IMR-90 (cell line): ENCODE results near the gene SIK3. TPM values are rescaled to one million over a fixed set of nuclear protein-coding genes. Genes with fewer than 3 reads are reported as not detected.
"Not testable (repeated sequence)": the region's sequence is repeated elsewhere in the genome, so short reads cannot be mapped to it uniquely, and the experiment has no call there.

Source experiments
- ATAC-seq: fragments of 200-7000 bp; cut with Tn5 transposase; 2 replicates; pipeline ENCODE4 v1.9.1; 2020; ENCODE audit warnings: low read depth, mild to moderate bottlenecking, moderate library complexity
- BruUV-seq: library from RNA; stranded (reverse); fragments of 400-500 nt; replicated peaks from 2 replicates; lab custom pipeline; 2021; lab: Mats Ljungman, UMichigan
- CTCF ChIA-PET: fragments of 300-600 bp; formaldehyde crosslinking; extraction: SDS; loops from one replicate; lab custom pipeline; 2021; ENCODE audit warnings: antibody characterized with exemption; lab: Yijun Ruan, JAX
- POLR2A ChIA-PET: fragments of 300-600 bp; sonication (Branson Sonifier 250); formaldehyde crosslinking; loops from one replicate; lab custom pipeline; 2022; ENCODE audit warnings: antibody characterized with exemption; ENCODE audit not compliant: unreplicated experiment; lab: Charles Lee
- DNase-seq: peaks from one replicate; pipeline ENCODE4 v3.0.0; 2013
- H2AFZ ChIP-seq: replicated peaks from 2 replicates; pipeline ENCODE3; 2013; ENCODE audit warnings: low read length, mild to moderate bottlenecking; ENCODE audit not compliant: poor library complexity
- H2AK5ac ChIP-seq: 2 replicates; pipeline ENCODE4 v1.6.1; 2013; ENCODE audit warnings: low read depth, low read length, inconsistent platforms
- H2AK9ac ChIP-seq: replicated peaks from 2 replicates; pipeline ENCODE3; 2013; ENCODE audit warnings: mild to moderate bottlenecking, low read depth, low read length, moderate library complexity; ENCODE audit not compliant: poor library complexity
- H2BK120ac ChIP-seq: 2 replicates; pipeline ENCODE4 v1.6.1; 2013; ENCODE audit warnings: low read depth, low read length, inconsistent platforms
- H2BK15ac ChIP-seq: 3 replicates; pipeline ENCODE4 v1.6.1; 2013; ENCODE audit warnings: low read depth, low read length, inconsistent platforms
- H2BK20ac ChIP-seq: 2 replicates; pipeline ENCODE4 v1.6.1; 2013; ENCODE audit warnings: low read depth, mild to moderate bottlenecking, inconsistent platforms, low read length, moderate library complexity
- H2BK5ac ChIP-seq: 2 replicates; pipeline ENCODE4 v1.6.1; 2013; ENCODE audit warnings: mild to moderate bottlenecking, low read depth, low read length, inconsistent platforms; ENCODE audit not compliant: poor library complexity, severe bottlenecking
- H3K14ac ChIP-seq: replicated peaks from 2 replicates; pipeline ENCODE4 v1.6.1; 2013; ENCODE audit warnings: low read depth, low read length, inconsistent platforms
- H3K18ac ChIP-seq: 2 replicates; pipeline ENCODE4 v1.6.1; 2013; ENCODE audit warnings: low read depth, low read length, control low read depth
- H3K23ac ChIP-seq: 2 replicates; pipeline ENCODE4 v1.6.1; 2013; ENCODE audit warnings: low read depth, low read length, inconsistent platforms
- H3K27ac ChIP-seq: 2 replicates; pipeline ENCODE4 v1.5.1; 2013; ENCODE audit warnings: mild to moderate bottlenecking, control low read depth, low read length; ENCODE audit not compliant: insufficient read depth
- H3K27me3 ChIP-seq: 2 replicates; pipeline ENCODE4 v1.6.1; 2013; ENCODE audit warnings: low read length; ENCODE audit not compliant: control insufficient read depth, insufficient read depth
- H3K36me3 ChIP-seq: 2 replicates; pipeline ENCODE4 v1.6.1; 2013; ENCODE audit warnings: low read length, mixed read lengths; ENCODE audit not compliant: control insufficient read depth, insufficient read depth
- H3K4ac ChIP-seq: 2 replicates; pipeline ENCODE4 v1.6.1; 2013; ENCODE audit warnings: low read depth, low read length, inconsistent platforms
- H3K4me1 ChIP-seq: 2 replicates; pipeline ENCODE4 v1.6.1; 2013; ENCODE audit warnings: low read length, mixed read lengths; ENCODE audit not compliant: control insufficient read depth, insufficient read depth
- H3K4me2 ChIP-seq: 2 replicates; pipeline ENCODE4 v1.6.1; 2013; ENCODE audit warnings: low read depth, mild to moderate bottlenecking, control low read depth, low read length, moderate library complexity
- H3K4me3 ChIP-seq: 2 replicates; pipeline ENCODE4 v1.5.1; 2013; ENCODE audit warnings: low read depth, mild to moderate bottlenecking, control low read depth, low read length, moderate library complexity; ENCODE audit not compliant: insufficient read depth
- H3K56ac ChIP-seq: 2 replicates; pipeline ENCODE4 v1.6.1; 2013; ENCODE audit warnings: low read length, inconsistent platforms; ENCODE audit not compliant: insufficient read depth; ENCODE audit errors: extremely low read depth
- H3K79me1 ChIP-seq, 2 experiments: 2 replicates each; pipeline ENCODE4 v1.6.1; 2013; ENCODE audit warnings: low read length in 2 of 2, inconsistent platforms in 1 of 2, low read depth in 1 of 2
- H3K9ac ChIP-seq: 2 replicates; pipeline ENCODE4 v1.6.1; 2013; ENCODE audit warnings: low read depth, low read length, control low read depth
- H3K9me1 ChIP-seq: 2 replicates; pipeline ENCODE4 v1.6.1; 2013; ENCODE audit warnings: low read length, inconsistent platforms; ENCODE audit not compliant: insufficient read depth
- H3K9me3 ChIP-seq: 2 replicates; pipeline ENCODE4 v1.6.1; 2013; ENCODE audit warnings: low read length; ENCODE audit not compliant: control insufficient read depth, insufficient read depth
- H4K20me1 ChIP-seq: 2 replicates; pipeline ENCODE4 v1.6.1; 2013; ENCODE audit warnings: low read length, inconsistent platforms; ENCODE audit not compliant: insufficient read depth
- H4K5ac ChIP-seq: 2 replicates; pipeline ENCODE4 v1.6.1; 2013; ENCODE audit warnings: mild to moderate bottlenecking, low read depth, low read length, control low read depth
- H4K8ac ChIP-seq, 2 experiments: 2 replicates each; pipeline ENCODE4 v1.6.1; 2013; ENCODE audit warnings: low read depth in 2 of 2, low read length in 2 of 2, control low read depth in 1 of 2, inconsistent platforms in 1 of 2
- H4K91ac ChIP-seq: 2 replicates; pipeline ENCODE4 v1.6.1; 2013; ENCODE audit warnings: low read depth, low read length, inconsistent platforms; ENCODE audit not compliant: insufficient read depth
- BHLHE40 ChIP-seq: fragments of 150-350 bp; IDR thresholded peaks from 2 replicates; pipeline ENCODE4 v1.6.1; 2016; ENCODE audit warnings: mild to moderate bottlenecking, low read depth, low read length
- FOS ChIP-seq: fragments of 150-350 bp; IDR thresholded peaks from 2 replicates; pipeline ENCODE4 v1.6.1; 2016; ENCODE audit warnings: low read depth, low read length
- RCOR1 ChIP-seq: IDR thresholded peaks from 2 replicates; pipeline ENCODE4 v1.6.1; 2012; ENCODE audit warnings: mild to moderate bottlenecking, low read length, improper control_type of control experiment; ENCODE audit not compliant: insufficient replicate concordance
- RFX5 ChIP-seq: IDR thresholded peaks from 2 replicates; pipeline ENCODE4 v1.8.0; 2012; ENCODE audit warnings: low read depth, mild to moderate bottlenecking, low read length, moderate library complexity
- WGBS, 2 experiments: methylation state at CpG; one replicate each; pipeline versions ENCODE4 v1.1.5 to v1.1.7; 2013; ENCODE audit warnings: missing lambda C conversion rate in 2 of 2; ENCODE audit not compliant: insufficient read length in 1 of 2; ENCODE audit errors: extremely low coverage in 2 of 2; 5-methylcytosine and 5-hydroxymethylcytosine counted together
- dilution Hi-C: fragments of 300-500 bp; cut with HindIII; formaldehyde crosslinking; loops from one replicate; pipeline ENCODE4 v1.14.3; 2018; ENCODE audit warnings: low sequenced_read_pairs; ENCODE audit not compliant: unreplicated experiment
- in situ Hi-C: fragments of 300-500 bp; cut with MboI; formaldehyde crosslinking; loops from 3 replicates; pipeline ENCODE4 v1.14.3; 2019; ENCODE audit warnings: low sequenced_read_pairs, inconsistent platforms, mixed read lengths
- intact Hi-C: fragments of 100-400 bp; cut with micrococcal nuclease; formaldehyde crosslinking; loops from 2 replicates; pipeline ENCODE4 v1.10.0; 2022
- polyA plus RNA-seq, 3 experiments: library from polyadenylated mRNA; depleted of rRNA; stranded (reverse); fragments of >200 nt; gene quantifications; 2 replicates each; pipeline ENCODE4 v1.2.3, GENCODE V29; 2012; ENCODE audit warnings: low replicate concordance in 1 of 3
- total RNA-seq: library from RNA; depleted of rRNA; stranded (reverse); fragments of >200 nt; gene quantifications from 2 replicates; pipeline ENCODE4 v1.2.3, GENCODE V29; 2012

SIK3 gene
- total and polyA plus RNA-seq, 2 of the 4 experiments (the other 2 are of a cell fraction): 8.2 to 9.1 TPM

DNA sequence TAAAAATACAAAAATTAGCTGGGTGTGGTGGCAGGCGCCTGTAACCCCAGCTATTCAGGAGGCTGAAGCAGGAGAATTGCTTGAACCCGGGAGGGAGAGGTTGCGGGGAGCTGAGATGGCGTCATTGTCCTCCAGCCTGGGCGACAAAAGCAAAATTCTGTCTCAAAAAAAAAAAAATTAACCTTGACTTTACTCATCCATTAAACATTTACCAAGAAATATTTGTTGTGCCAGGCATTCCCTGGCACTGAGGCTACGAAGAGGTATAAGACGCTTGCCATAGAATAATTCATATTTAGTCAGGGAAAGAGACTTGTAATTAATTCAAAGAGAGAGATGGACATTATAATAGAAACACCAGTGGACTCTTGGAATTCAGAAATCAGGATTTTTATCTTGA, 32.7 kb upstream of the SIK3 start:
- H4K20me1 ChIP-seq: no peaks in the 10 kb centered on the region
- no peaks in the 10 kb centered on the region for H3K79me1 ChIP-seq
- no peak overlapping the region for H2BK5ac ChIP-seq
- no peak overlapping the region for H3K4me3 ChIP-seq
- H3K9me3 ChIP-seq: no peaks in the 10 kb centered on the region
- H3K23ac ChIP-seq: no peak overlapping the region
- BruUV-seq: no TSS peak
- no peak overlapping the region for H3K27ac ChIP-seq
- no peak overlapping the region for H4K91ac ChIP-seq
- no peaks in the 10 kb centered on the region for H3K4me1 ChIP-seq
- no peak overlapping the region for H2AK9ac ChIP-seq
- H3K9ac ChIP-seq: no peak overlapping the region
- H2AK5ac ChIP-seq: no peak overlapping the region
- H3K18ac ChIP-seq: no peak overlapping the region
- no peak for TF ChIP-seq RCOR1
- TF ChIP-seq FOS: no peak
- TF ChIP-seq BHLHE40: no peak
- TF ChIP-seq RFX5: no peak
- CTCF ChIA-PET: no interaction called here
- H3K4me2 ChIP-seq: no peak overlapping the region
- intact Hi-C loops: no loop called here
- no peak overlapping the region for H2BK120ac ChIP-seq
- no peak overlapping the region for H3K14ac ChIP-seq
- H3K9me1 ChIP-seq: no peaks in the 10 kb centered on the region
- H2BK20ac ChIP-seq: no peak overlapping the region
- H3K36me3 ChIP-seq: no peaks in the 10 kb centered on the region
- no peak for ATAC-seq
- no peak overlapping the region for H4K5ac ChIP-seq
- H4K8ac ChIP-seq: no peak overlapping the region
- H3K27me3 ChIP-seq: peaks cover 19% of the 10 kb centered on the region
- WGBS, 2 experiments: no CpG with 5 or more reads among the region's 7 CpGs
- DNase-seq: no peak
- dilution Hi-C loops: no loop called here
- no peak overlapping the region for H2AFZ ChIP-seq
- H3K4ac ChIP-seq: no peak overlapping the region
- no peak overlapping the region for H3K56ac ChIP-seq
- POLR2A ChIA-PET: no interaction called here
- in situ Hi-C loops: no loop called here
- no peak overlapping the region for H2BK15ac ChIP-seq

DNA sequence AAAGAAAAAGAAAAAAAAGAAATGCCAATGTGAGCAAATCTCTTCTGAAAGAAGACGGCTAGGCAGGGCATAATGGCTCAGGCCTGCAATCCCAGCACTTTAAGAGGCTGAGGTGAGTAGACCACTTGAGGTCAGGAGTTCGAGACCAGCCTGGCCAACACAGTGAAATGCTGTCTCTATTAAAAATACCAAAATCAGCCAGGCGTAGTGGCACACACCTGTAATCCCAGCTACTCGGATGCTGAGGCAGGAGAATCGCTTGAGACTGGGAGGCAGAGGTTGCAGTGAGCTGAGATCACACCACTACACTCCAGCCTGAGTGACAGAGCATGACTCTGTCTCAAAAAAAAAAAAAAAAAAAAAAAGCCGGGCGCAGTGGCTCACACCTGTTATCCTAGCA, 32.2 kb upstream of the SIK3 start:
- H2BK120ac ChIP-seq, H4K91ac ChIP-seq, H3K14ac ChIP-seq, H3K4me1 ChIP-seq, H3K36me3 ChIP-seq, in situ Hi-C loops, H2BK15ac ChIP-seq, H2AK5ac ChIP-seq, H3K18ac ChIP-seq, intact Hi-C loops, H4K5ac ChIP-seq, H3K79me1 ChIP-seq, H3K9me1 ChIP-seq, DNase-seq, H3K56ac ChIP-seq, H3K4ac ChIP-seq, ATAC-seq, H2BK5ac ChIP-seq, H3K9me3 ChIP-seq, H4K20me1 ChIP-seq, H2AFZ ChIP-seq, H3K27ac ChIP-seq, H3K4me3 ChIP-seq, H2BK20ac ChIP-seq, H3K23ac ChIP-seq, H4K8ac ChIP-seq, H2AK9ac ChIP-seq, dilution Hi-C loops, H3K9ac ChIP-seq, BruUV-seq, H3K4me2 ChIP-seq, CTCF ChIA-PET: not testable (repeated sequence)
- POLR2A ChIA-PET: interaction anchor here (0.6 kb wide), 1 partner anchor 218 kb away, joined by 8 read pairs; no protein-coding TSS in a partner anchor
- no CpG with 5 or more reads among the region's 7 CpGs for WGBS, 2 experiments
- H3K27me3 ChIP-seq: peaks cover 22% of the 10 kb centered on the region
